ENCODE measurements around the gene DDX5. TPM values are rescaled to one million over a fixed set of nuclear protein-coding genes. Genes with fewer than 3 reads are reported as not detected.

The DDX5 gene
- total and polyA plus RNA-seq, 2 donors (not counting 1 experiment from before 2014, with no cell fraction given) = 439 to 598 TPM

DNA sequence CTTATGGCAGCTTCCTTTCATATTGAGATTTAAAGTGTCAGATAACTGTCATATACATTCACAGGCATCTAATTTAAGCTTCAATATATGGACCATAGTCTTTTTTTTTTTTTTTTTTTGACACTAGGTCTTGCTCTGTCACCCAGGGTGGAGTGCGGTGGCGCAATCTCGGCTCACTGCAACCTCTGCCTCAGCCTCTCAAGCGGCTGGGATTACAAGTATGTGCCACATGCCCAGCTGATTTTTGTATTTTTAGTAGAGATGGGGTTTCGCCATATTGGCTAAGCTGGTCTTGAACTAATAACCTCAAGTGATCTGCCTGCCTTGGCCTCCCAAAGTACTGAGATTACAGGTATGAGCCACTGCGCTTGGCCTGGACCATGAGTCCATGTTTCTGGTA lies 14.3 kb upstream of the DDX5 start:
- Histone ChIP-seq H3K27me3 (ENCODE audit: control insufficient read depth, insufficient read depth, low read length) (no peaks in the 10 kb centered on the region), H3K9ac (ENCODE audit: insufficient read depth, low read length) (no peak overlapping the region), H3K79me2 (ENCODE audit: control insufficient read depth, insufficient read depth, low read length) (no peaks in the 10 kb centered on the region), H3K9me3 (ENCODE audit: control insufficient read depth, insufficient read depth, low read depth, low read length) (no peaks in the 10 kb centered on the region), H3K36me3 (ENCODE audit: control insufficient read depth, insufficient read depth, low read length) (peaks cover 3% of the 10 kb centered on the region), H2AFZ (ENCODE audit: low read length) (no peak overlapping the region), H3K4me2 (ENCODE audit: extremely low read depth, insufficient read depth, low read length) (no peak overlapping the region), H4K20me1 (ENCODE audit: control insufficient read depth, extremely low read depth, insufficient read depth, low read length) (no peaks in the 10 kb centered on the region), H3K4me3 (replicated peaks in 1 of 4; ENCODE audit: control extremely low read depth in 1 of 4, insufficient read depth in 1 of 4, low read depth in 3 of 4, low read length in 4 of 4) (no peak overlapping the region), H3K27ac (ENCODE audit: insufficient read depth, low read length) (no peak overlapping the region), H3K4me1 (ENCODE audit: control insufficient read depth, extremely low read depth, insufficient read depth, low read length) (no peaks in the 10 kb centered on the region)
- TF ChIP-seq, protein P1, sequence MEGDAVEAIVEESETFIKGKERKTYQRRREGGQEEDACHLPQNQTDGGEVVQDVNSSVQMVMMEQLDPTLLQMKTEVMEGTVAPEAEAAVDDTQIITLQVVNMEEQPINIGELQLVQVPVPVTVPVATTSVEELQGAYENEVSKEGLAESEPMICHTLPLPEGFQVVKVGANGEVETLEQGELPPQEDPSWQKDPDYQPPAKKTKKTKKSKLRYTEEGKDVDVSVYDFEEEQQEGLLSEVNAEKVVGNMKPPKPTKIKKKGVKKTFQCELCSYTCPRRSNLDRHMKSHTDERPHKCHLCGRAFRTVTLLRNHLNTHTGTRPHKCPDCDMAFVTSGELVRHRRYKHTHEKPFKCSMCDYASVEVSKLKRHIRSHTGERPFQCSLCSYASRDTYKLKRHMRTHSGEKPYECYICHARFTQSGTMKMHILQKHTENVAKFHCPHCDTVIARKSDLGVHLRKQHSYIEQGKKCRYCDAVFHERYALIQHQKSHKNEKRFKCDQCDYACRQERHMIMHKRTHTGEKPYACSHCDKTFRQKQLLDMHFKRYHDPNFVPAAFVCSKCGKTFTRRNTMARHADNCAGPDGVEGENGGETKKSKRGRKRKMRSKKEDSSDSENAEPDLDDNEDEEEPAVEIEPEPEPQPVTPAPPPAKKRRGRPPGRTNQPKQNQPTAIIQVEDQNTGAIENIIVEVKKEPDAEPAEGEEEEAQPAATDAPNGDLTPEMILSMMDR (conservative IDR thresholded peaks at IDR 0.05 in 1 of 2, IDR thresholded peaks at IDR 0.05 in 1 of 2; ENCODE audit: low read depth in 1 of 2, low read length in 2 of 2) = no peak
- no peak for TF ChIP-seq EZH2 (IDR thresholded peaks at IDR 0.05; ENCODE audit: low read length, missing control alignments)
- DNase-seq (ENCODE audit: low read depth in 2 of 2) = no peak

DNA sequence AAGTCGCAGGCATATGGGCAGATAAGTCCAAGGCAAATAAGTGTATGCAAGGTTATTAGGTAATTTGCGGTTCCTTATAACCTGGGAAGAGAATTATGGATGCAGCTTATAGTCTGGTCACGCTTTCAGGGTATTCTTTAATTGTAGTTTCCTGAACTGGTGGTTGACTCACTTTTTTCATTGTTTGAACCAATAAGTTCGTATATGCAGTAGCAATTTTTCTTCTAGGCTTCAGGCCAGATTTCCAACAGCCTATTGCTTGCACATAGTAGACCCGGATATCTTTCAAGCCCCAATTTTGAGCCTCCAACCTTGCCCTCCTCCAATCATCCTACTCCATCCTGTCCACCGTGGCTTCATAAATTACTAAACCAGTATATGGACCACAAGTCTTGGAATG lies 13.5 kb upstream of the DDX5 start:
- no peaks in the 10 kb centered on the region for H3K27me3 ChIP-seq (ENCODE audit: control insufficient read depth, insufficient read depth, low read length)
- H3K9ac ChIP-seq (ENCODE audit: insufficient read depth, low read length) = no peak overlapping the region
- no peak overlapping the region for H3K4me2 ChIP-seq (ENCODE audit: extremely low read depth, insufficient read depth, low read length)
- TF ChIP-seq EZH2 (IDR thresholded peaks at IDR 0.05; ENCODE audit: low read length, missing control alignments) = no peak
- TF ChIP-seq, protein P1 (conservative IDR thresholded peaks at IDR 0.05 in 1 of 2, IDR thresholded peaks at IDR 0.05 in 1 of 2; ENCODE audit: low read depth in 1 of 2, low read length in 2 of 2) = no peak
- H2AFZ ChIP-seq (ENCODE audit: low read length) = no peak overlapping the region
- H4K20me1 ChIP-seq (ENCODE audit: control insufficient read depth, extremely low read depth, insufficient read depth, low read length) = no peaks in the 10 kb centered on the region
- peaks cover 4% of the 10 kb centered on the region for H3K36me3 ChIP-seq (ENCODE audit: control insufficient read depth, insufficient read depth, low read length)
- H3K4me3 ChIP-seq (replicated peaks in 1 of 4; ENCODE audit: control extremely low read depth in 1 of 4, insufficient read depth in 1 of 4, low read depth in 3 of 4, low read length in 4 of 4) = no peak overlapping the region
- no peaks in the 10 kb centered on the region for H3K9me3 ChIP-seq (ENCODE audit: control insufficient read depth, insufficient read depth, low read depth, low read length)
- H3K4me1 ChIP-seq (ENCODE audit: control insufficient read depth, extremely low read depth, insufficient read depth, low read length) = no peaks in the 10 kb centered on the region
- H3K27ac ChIP-seq (ENCODE audit: insufficient read depth, low read length) = no peak overlapping the region
- no peaks in the 10 kb centered on the region for H3K79me2 ChIP-seq (ENCODE audit: control insufficient read depth, insufficient read depth, low read length)
- no peak for DNase-seq (ENCODE audit: low read depth in 2 of 2)

GRCh38 chr17:64515829-64516228 lies 9.7 kb upstream of the DDX5 start:
- TF ChIP-seq, protein P1 (conservative IDR thresholded peaks at IDR 0.05 in 1 of 2, IDR thresholded peaks at IDR 0.05 in 1 of 2; ENCODE audit: low read depth in 1 of 2, low read length in 2 of 2) = no peak
- TF ChIP-seq EZH2 (IDR thresholded peaks at IDR 0.05; ENCODE audit: low read length, missing control alignments) = no peak
- Histone ChIP-seq H4K20me1 (ENCODE audit: control insufficient read depth, extremely low read depth, insufficient read depth, low read length) (no peaks in the 10 kb centered on the region), H3K79me2 (ENCODE audit: control insufficient read depth, insufficient read depth, low read length) (no peaks in the 10 kb centered on the region), H3K4me1 (ENCODE audit: control insufficient read depth, extremely low read depth, insufficient read depth, low read length) (no peaks in the 10 kb centered on the region), H3K9me3 (ENCODE audit: control insufficient read depth, insufficient read depth, low read depth, low read length) (no peaks in the 10 kb centered on the region), H3K9ac (ENCODE audit: insufficient read depth, low read length) (no peak overlapping the region), H3K27ac (ENCODE audit: insufficient read depth, low read length) (no peak overlapping the region), H3K4me3 (replicated peaks in 1 of 4; ENCODE audit: control extremely low read depth in 1 of 4, insufficient read depth in 1 of 4, low read depth in 3 of 4, low read length in 4 of 4) (no peak overlapping the region), H2AFZ (ENCODE audit: low read length) (no peak overlapping the region), H3K36me3 (ENCODE audit: control insufficient read depth, insufficient read depth, low read length) (peaks cover 6% of the 10 kb centered on the region), H3K27me3 (ENCODE audit: control insufficient read depth, insufficient read depth, low read length) (no peaks in the 10 kb centered on the region), H3K4me2 (ENCODE audit: extremely low read depth, insufficient read depth, low read length) (no peak overlapping the region)
- DNase-seq (ENCODE audit: low read depth in 2 of 2) = no peak
